GM18873 (cell line): Measurements from ENCODE around the gene FOXR1.

Experiments used
- ATAC-seq: cut with Tn5 transposase; IDR thresholded peaks from one replicate; pipeline ENCODE4 v1.9.1; 2021; ENCODE audit warnings: mild to moderate bottlenecking, moderate library complexity, moderate number of reproducible peaks; ENCODE audit not compliant: unreplicated experiment, low FRiP score

FOXR1 gene, protein sequence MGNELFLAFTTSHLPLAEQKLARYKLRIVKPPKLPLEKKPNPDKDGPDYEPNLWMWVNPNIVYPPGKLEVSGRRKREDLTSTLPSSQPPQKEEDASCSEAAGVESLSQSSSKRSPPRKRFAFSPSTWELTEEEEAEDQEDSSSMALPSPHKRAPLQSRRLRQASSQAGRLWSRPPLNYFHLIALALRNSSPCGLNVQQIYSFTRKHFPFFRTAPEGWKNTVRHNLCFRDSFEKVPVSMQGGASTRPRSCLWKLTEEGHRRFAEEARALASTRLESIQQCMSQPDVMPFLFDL

DNA sequence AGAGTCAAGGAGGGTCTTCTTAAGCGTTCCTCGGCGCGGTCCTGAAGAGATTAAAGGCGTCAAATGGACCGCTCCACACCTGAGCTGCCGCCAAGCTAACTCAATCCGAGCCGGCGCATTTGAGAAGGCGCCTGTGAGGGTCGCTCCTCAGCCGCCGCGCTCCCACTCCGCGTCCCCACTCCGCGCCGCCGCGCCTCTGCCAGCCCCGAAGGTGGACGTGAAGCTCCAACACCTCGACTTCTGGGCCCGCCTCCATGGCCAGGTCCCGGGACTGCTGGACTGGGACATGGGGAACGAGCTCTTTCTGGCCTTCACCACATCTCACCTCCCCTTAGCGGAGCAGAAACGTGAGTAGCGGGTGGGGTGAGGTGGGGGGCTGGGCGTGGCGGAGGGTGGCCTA, at the start of gene FOXR1:
FOXR1 (plus strand) TSS at position 116 of the 400 bp plus-strand sequence; CDS start at position 287, 171 bp downstream.
- no peak for ATAC-seq

DNA sequence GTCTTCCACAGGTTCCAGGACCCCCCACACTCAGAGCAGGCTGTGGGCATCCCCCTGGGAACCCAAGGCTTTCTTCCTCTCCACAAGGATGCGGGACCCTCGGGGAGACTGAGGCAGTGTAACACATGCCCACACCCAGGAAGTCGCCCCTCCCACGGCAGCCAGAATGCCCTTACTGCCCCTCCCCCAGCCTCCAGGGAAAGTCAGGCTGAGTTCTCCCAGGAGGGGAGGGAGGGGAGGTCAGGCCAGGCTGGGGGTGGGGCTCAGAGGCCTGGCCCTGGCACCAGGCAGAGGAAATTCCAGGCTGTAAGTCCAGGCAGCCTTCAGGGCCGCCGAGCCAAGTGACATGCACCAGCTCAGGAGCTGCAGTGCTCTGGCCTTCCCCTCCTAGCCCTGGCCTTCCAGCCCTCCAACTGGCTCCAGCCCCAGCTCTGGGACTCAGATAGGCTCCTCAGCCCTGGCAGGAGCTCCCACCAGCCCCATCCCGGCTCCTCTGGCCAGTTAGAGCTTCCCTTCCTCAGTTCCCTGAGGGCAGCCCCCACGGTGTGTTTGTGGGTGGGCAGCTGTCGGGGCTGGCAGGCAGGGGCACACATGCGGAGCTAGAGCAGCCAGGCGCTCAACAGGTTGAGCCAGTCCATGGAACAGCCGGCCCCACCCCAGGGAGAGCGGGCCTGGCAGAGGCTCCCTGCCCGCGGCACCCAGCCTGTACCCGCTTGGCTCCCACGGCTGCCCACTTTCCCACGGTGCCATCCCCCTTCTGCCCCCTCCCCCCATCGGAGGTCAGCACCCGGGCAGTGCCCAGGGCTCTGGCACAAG, 49.4 kb upstream of the FOXR1 start:
- no peak for ATAC-seq

DNA sequence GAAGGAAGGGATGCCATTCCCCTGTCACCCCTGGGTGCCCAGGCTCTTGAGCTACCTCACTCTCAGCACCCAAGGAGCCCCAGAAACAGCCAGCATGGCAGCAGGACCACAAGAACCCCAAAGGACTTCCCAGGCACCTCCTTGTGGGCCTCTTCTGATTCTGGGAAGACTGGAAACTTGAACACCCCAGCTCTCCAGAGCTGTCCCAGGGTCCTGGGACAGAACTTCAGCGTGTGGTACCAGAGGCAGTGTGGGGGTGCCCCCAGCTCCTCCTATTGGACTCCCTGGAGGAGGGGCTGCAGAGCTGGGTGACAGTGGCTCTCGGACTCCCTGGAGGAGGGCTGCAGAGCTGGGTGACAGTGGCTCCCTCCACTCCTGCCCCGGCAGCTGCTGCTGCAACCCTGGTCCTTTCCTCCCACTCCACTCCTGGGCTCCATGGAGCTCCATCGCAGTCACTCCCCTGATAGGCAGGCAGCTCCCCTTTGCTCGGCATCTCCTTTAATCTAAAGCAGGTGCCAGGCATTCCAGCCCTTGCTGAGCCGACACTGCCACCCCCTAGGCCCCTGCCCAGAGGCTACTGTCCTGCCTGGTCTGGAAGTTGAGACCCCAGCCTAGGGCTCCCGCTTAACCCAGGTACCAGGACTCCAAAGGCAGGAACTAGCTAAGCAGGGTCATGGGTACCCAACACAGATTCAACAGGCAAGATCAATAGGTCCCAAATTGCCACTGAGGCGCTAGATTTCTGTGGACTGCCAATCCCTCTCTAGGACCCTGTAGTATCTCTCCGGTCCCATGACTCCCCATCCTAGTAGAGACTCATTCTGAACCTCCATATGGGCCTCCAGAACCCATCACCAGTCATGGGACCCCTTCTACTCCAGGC, 48.6 kb upstream of the FOXR1 start:
- ATAC-seq = no peak

DNA sequence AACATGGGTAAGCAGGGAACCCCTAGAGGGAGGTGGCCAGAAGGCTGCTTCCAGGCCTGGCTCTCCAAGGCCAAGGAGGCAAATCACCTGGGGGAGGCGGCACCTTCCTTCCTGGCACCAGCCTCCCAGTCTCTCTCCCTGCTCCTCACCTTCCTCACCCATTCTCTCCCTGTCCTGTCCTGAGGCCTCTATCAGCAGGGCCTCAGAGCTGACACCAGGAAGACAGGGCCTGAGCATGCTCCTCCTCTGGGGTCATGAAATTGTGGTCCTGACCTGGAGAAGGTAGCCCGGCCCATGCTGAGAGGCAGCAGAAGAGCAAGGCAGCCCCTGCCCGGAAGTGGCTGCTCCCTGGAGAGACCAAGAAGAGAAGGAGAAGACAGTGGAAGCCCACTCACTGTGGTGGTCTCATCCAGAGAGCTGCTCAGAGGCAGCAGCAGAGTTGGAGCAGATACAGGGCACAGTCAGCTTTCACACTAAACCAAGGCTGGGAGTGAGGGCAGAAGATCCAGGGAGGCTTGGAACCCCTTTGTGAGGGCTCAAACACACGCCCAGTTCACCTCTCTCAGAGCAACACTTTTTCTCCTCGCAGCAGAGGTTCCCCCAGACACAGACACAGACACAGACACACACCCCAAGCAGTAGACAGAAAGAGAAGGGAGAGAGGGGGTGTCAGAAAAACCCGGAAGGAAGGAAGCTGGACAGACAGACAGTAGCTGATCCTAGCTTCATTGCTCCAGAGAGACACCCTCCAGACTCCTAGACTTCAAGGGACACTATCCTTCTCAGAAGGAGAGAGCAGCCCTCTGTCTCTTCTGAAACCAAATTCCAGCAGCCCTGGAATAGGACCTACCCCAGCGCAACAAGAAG, 47.6 kb upstream of the FOXR1 start:
- ATAC-seq = no peak

- no peak for ATAC-seq
Observed at GRCh38 chr11:118924591-118925585, 46.7 kb upstream of the FOXR1 start.

DNA sequence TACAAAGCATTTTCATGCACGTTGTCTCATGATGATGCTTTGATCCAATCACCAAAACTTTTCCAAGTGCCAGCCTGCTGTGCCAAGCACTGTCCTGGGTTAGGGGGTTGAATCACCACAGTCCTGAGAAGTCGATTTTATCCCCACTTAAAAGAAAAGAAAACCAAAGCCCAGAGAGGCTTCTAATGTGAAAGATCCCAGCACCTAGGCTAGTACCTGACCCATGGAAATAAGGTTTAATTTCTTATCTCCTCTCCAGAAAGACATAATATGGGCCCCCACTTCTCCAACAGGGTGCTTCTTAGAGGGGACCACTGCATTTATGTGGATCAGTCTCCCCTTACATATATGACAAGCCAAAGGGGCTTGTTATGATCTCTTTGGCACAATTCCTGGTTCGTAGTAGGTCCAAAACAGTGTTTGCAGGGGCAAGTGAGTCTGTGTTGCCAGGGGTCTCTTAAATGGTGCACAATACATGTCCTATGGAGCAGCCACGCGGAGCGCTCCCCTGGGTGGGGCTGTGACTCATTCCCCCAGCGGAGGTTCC, 43.9 kb upstream of the FOXR1 start:
- no peak for ATAC-seq

DNA sequence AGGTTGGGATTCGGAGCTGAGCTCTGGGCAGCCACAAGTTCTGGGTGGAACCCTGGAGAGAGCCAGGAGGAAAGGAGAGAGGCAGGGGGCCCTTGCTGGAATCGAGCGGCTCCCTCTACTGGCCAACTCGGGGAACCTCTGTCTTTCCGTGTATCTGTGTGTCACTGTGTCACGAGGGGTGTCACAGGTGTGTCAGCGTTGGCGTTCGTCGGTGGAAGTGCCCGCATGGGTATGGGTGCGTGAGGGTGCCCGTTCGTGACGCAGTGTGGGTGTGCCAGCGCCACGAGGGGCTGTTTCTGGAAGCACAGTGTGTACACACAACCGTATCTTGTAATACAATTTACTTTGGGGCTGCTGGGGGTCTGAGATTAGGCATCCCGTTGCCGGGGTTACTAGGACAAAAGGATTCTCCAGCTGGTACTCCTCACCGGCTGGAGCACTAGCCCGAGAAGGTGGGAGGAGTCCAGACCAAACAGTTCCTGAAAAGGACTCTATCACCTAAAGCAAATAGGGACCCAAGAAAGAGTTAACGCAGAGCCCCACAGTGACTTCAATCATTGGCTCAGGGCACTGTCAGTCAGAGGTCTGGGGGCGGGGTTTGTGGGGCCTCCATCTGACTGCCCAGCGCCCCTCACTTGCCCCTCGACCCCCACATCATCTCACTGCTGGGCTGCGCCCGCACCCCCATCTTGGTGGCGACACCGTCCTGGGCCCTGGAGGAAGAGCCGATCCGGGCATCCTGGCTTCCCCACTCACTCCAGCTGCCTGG, 43.3 kb upstream of the FOXR1 start:
- peak; percentile 39 for ATAC-seq

DNA sequence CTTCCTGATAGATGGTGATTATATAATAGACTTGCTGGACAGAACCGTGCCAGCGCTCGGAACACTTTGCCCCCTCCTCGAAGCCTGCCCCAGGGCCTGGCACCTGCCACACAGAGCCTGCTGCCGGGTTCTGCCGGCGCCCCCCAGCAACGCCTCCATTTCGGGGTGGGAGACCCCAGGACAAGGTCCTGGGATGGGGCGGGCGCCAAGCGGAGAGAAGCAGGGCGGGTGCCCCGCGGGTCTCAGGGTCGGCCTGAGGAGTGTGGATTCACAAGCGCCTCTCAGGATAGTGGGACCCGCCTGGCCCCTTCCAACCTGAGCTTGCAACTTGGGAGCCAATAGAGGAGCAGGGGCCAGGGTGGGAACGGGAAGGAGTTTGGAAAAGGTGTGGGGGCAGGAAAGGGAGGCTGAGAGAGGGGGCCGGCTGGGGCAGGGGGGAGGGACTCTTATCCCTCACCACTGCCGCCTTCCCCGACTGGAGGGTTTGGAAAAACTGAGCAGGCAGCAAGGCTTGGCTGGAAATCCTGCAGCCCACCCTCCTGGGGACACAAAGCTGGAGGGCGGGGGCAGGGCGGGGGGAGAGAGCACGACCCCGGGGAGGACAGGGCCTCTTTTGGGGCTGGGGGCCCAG, 42.6 kb upstream of the FOXR1 start:
- ATAC-seq = no peak

DNA sequence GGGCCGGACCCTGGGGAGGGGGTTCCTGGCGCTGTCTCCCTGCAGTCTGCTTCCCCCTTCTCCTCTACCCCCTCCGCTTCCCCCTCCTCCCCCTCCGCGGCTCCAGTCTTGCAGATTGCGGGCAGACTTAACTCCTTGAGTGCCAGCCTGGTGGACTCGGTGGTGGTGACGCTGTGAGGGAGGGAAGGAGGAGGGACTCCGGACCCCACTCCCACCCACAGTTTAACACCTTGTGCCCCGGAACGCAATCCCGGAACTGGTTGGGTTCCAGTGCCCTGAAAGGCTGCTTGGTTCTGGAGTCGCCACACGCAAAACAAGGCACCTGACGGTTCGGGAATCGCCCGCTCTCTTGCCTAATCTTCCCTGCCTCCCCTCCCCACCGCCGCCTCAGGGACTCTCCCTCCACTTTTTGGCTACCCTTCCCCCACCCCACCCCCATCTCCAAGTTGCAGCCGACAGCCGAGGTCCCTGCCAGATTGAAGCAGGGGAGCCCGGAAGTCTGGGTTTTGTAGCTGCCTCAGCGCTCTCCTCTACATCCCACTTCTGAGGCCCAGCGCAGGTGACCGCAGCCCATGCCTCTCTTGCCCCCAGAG, 42.0 kb upstream of the FOXR1 start:
- ATAC-seq = no peak

DNA sequence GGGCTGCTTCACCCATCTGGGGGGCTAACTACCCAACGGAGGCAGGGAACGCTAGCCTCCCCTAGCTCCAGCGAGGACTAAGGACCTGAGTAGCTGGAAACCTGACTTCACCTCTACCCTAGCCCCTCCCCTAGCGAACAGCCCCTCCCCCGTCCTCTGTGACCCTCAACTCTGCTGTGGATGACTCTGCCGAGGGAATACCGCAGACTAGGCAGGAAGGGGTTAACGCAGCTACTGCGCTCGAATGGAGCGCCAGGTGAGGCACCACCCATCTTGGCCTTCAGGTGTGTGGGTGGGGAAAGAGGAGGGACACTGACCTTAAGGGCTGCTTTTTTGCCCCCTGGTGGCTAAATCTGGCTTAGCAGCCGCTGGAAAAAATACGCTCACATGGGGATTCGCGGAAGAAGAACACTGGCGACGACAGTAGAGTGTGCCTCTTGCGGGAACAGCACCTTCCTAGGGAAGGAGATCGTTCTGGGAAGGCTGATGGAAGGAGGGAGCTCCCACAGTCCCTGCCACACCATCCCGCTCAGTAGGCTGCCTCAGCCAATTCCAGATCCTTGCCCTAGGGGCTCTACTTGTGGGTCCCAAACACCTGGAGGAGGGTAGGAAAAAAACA, 41.4 kb upstream of the FOXR1 start:
- no peak for ATAC-seq

DNA sequence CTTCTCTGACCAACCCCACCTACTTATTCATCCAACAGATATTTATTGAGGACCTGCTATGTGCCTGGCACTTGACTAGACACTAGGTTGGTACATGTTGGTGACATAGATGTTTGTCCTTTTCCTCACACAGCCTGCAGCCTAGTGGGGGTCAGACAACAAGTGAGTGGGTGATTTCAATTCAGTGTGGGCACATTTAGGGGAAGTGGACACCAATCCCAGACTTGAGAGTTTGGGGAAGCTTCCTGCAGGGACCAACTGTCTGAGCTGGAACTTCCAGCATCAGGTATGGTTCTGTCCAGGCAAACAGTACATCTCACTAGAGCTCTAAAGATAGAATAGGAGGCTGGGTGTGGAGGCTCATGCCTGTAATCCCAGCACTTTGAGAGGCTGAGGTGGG, 40.0 kb upstream of the FOXR1 start:
- ATAC-seq = no peak

DNA sequence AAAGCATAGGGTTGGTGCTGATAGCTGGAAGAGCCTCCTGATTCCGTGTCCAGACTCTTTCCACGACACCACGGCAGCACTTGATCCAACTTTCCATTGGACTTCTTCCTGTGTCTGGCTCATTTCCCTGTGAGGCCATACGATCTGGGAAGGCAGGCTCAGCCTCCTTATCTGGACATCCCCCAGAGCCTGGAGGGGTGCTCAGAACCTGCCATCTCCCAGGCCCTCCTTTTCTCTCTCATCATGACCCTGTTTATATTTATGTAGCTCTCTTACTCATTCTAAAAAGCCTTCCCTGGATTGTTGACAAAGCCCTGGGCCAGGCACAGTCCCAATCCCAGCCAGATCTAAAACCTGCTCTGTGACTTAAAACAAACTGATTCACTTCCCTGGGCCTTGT, 38.1 kb upstream of the FOXR1 start:
- no peak for ATAC-seq

GRCh38 chr11:118935376-118935775, 36.2 kb upstream of the FOXR1 start:
- no peak for ATAC-seq

DNA sequence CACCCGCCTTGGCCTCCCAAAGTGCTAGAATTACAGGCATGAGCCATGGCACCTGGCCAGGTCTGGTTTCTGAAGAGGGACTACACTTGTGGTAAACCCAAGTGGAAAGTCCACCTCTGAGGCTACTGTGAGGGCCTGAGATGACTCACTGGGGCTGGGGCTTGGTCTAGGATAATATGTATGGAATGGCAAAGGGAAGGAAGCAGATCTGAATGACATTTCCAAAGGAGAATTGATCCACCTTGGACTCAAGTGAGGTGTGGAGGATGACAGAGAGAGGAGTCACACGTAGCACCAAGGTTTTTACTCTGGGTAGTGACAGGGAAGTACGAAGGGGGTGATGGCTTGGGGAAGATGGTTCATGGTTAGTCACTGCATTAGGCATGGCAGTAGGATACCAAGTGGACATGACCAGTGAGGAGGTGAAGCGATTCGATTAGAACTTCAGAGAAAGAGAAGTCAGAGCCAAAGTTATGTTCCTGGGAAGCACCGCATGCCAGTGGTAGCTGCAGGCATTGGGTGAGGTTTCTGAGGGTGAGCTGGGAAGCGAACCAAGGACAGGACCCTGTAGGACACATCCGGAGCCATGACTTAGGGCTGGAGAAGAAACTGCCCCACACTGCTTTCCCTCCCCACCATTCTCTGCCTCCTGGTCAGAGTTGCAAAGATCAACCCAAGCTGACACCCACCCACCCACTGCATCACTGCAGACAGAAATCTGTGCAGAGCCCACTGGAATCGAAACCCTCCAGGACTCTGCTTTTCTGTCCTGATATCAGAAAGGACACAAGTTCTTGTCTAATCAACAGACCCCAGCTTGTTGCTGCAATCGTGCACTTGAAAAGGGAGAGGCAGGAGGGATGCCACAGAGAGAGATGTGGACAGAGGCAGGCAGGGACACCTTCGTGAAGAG, 32.8 kb upstream of the FOXR1 start:
- ATAC-seq = no peak

DNA sequence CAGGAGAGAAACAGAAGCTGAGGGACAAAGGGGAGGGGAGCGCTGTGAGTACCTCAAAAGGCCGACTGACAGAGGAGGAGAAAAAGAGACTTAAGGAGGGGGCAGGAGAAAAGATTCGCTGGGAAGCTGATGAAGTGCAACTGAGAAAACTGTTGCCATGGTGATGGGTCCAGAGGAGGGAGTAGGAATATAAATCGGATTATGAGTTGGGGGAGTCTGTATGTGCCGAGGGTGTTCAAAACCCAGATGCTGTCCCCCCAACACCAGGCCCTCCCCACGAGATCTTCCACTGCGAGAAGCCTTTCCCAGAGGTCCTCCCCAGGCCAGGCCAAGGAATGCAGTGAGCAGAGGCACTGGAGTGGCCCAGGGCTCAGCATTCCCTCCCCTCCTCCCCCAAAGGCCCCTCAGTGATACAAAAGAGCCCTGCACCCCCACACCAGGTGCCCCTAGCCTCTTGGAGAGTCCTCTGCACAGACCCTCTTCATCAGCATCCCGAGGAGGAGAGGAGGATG, 32.1 kb upstream of the FOXR1 start:
- no peak for ATAC-seq
